Psoas muscle (tissue), 8 donors: ENCODE measurements around the gene NDRG3. TPM values are rescaled to one million over a fixed set of nuclear protein-coding genes. Genes with fewer than 3 reads are reported as not detected.
A peak's percentile ranks its signal among the peaks of the same experiment; 100 is the strongest.
"Not testable (repeated sequence)": the region's sequence is repeated elsewhere in the genome, so short reads cannot be mapped to it uniquely, and the experiment has no call there.

Experiments
- ATAC-seq, 4 donors: fragments of 200-7000 bp; cut with Tn5 transposase; one replicate each; pipeline ENCODE4 v1.9.1; 2020; ENCODE audit warnings: moderate library complexity in 3 of 4, mild to moderate bottlenecking in 2 of 4
- DNase-seq, 2 donors: peaks; one replicate each; pipeline ENCODE4 v3.0.0-alpha.2; 2020
- H3K27ac ChIP-seq: fragments of 200-600 bp; one replicate; pipeline ENCODE4 v1.8.0; 2022
- H3K27me3 ChIP-seq, 3 donors: fragments of 200-600 bp in 1 of 3; one replicate each; pipeline versions ENCODE4 v1.6.1 to v1.8.0; 2013 to 2022; ENCODE audit warnings: low read length in 2 of 3, mild to moderate bottlenecking in 2 of 3, moderate library complexity in 1 of 3; ENCODE audit not compliant: insufficient read depth in 3 of 3
- H3K36me3 ChIP-seq, 2 donors: fragments of 200-600 bp in 1 of 2; one replicate each; pipeline versions ENCODE4 v1.6.1 to v1.8.0; 2013 to 2022; ENCODE audit warnings: low read depth in 1 of 2, mild to moderate bottlenecking in 1 of 2, moderate library complexity in 1 of 2; ENCODE audit not compliant: insufficient read depth in 1 of 2
- H3K4me1 ChIP-seq: fragments of 200-600 bp; one replicate; pipeline ENCODE4 v1.8.0; 2022
- H3K4me3 ChIP-seq: fragments of 200-600 bp; one replicate; pipeline ENCODE4 v1.8.0; 2022; ENCODE audit warnings: mild to moderate bottlenecking
- H3K9me3 ChIP-seq: fragments of 200-600 bp; one replicate; pipeline ENCODE4 v1.8.0; 2022
- WGBS, 3 donors: extraction: QIAGEN DNeasy Blood & Tissue Kit; methylation state at CpG; one replicate each; pipeline versions ENCODE4 v1.1.6 to v1.1.7; 2013; 5-methylcytosine and 5-hydroxymethylcytosine counted together
- intact Hi-C, 2 donors: fragments of 100-400 bp; cut with DNase I; formaldehyde crosslinking; loops; one replicate each; pipeline versions ENCODE4 v1.11.0 to v1.14.2; 2022
- polyA plus RNA-seq, 3 donors: library from polyadenylated mRNA; stranded (reverse); fragments of 200-250 nt; gene quantifications; one replicate each; pipeline ENCODE4 v1.2.3, GENCODE V29; 2013
- total RNA-seq, 4 donors: library from RNA; stranded (reverse); fragmentation: NEBNext Ultra II Directional in 2 of 4; extraction: Animal tissue kit (Norgen Biotek cat#: 25700) in 2 of 4; gene quantifications; one replicate each; pipeline versions ENCODE4 v1.2.1 to v1.2.4, GENCODE V29; 2021 to 2023
- TF ChIP-seq, protein P1 (sequence below): fragments of 200-600 bp; IDR thresholded peaks from one replicate; pipeline ENCODE4 v1.8.0; 2022; ENCODE audit warnings: antibody characterized with exemption
- donor health status: healthy with polysubstance abuse.
- donor health status: DM: no; HTN: no; CAD: no; lungs with moderate emphysema.
- donor health status: Bipolar disorder and iron deficiency.
- donor health status: healthy.
- donor health status: DM: yes; HTN: yes; CAD: no.
- donor health status: DM: no; HTN: no; CAD: no.
- donor health status: DM: no; HTN: no; CAD: no.
- donor health status: DM: yes; HTN: yes; CAD: no.

NDRG3 gene
- total and polyA plus RNA-seq, 7 donors, result 4.3 to 25.1 (median 10.8) TPM

DNA sequence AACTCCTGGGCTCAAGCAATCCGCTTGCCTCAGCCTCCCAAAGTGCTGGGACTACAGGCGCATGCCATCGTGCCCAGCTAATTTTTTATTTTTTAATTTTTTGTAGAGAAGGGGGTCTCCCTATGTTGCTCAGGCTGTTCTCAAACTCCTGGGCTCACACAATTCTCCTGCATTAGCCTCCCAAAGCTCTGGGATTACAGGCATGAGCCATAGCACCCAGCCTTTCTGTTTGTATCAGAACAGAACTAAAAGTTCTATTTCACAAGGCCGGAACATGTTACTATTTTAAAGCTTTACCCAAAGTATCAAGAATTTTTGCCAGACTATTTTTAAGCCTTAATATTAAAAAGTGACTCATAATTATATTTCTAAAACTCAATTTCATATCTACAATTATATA, 42.4 kb downstream of the NDRG3 start:
- no peaks in the 10 kb centered on the region for H3K27me3 ChIP-seq
- no peak overlapping the region for H3K27ac ChIP-seq
- peak in 1 of 4 donors; percentile 55 for ATAC-seq
- H3K4me1 ChIP-seq, result peaks cover 4% of the 10 kb centered on the region
- TF ChIP-seq, protein P1, sequence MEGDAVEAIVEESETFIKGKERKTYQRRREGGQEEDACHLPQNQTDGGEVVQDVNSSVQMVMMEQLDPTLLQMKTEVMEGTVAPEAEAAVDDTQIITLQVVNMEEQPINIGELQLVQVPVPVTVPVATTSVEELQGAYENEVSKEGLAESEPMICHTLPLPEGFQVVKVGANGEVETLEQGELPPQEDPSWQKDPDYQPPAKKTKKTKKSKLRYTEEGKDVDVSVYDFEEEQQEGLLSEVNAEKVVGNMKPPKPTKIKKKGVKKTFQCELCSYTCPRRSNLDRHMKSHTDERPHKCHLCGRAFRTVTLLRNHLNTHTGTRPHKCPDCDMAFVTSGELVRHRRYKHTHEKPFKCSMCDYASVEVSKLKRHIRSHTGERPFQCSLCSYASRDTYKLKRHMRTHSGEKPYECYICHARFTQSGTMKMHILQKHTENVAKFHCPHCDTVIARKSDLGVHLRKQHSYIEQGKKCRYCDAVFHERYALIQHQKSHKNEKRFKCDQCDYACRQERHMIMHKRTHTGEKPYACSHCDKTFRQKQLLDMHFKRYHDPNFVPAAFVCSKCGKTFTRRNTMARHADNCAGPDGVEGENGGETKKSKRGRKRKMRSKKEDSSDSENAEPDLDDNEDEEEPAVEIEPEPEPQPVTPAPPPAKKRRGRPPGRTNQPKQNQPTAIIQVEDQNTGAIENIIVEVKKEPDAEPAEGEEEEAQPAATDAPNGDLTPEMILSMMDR, result no peak
- H3K9me3 ChIP-seq, result no peaks in the 10 kb centered on the region
- DNase-seq, result no peak
- 86 to 96% (median 92%) methylated on average over 4 of the region's 4 CpGs for WGBS, 3 donors
- H3K36me3 ChIP-seq, result peaks cover 0 to 40% of the 10 kb centered on the region in 2 donors
- intact Hi-C loops, result no loop called here
- no peak overlapping the region for H3K4me3 ChIP-seq

DNA sequence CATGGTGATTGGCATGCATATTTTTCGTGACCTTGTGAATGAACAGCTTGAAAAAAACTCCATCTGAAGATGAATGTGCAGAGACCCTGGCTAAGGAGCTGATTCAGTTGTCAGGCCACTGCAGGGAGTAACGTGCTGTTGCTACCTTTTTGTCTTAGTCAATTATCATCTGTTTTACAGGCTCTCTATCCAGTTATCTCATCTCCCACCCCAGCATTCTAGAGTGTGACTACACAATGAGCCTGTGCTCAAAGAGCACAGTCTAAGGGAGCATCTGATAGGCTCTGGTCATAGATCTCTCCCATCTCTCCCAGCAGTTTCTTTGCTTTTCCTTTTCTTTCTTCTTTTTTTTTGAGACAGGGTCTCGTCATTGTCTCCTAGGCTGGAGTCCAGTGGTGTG, 45.5 kb downstream of the NDRG3 start:
- Histone ChIP-seq H3K4me3 (no peak overlapping the region), H3K27ac (no peak overlapping the region), H3K27me3 (no peaks in the 10 kb centered on the region), H3K36me3 (peaks cover 0 to 20% of the 10 kb centered on the region in 2 donors), H3K9me3 (no peaks in the 10 kb centered on the region), H3K4me1 (peaks cover 4% of the 10 kb centered on the region)
- WGBS, 3 donors, result 81 to 90% (median 89%) methylated on average over 3 of the region's 3 CpGs
- TF ChIP-seq, protein P1, result no peak
- ATAC-seq (no peak), DNase-seq (no peak)
- intact Hi-C loops, result no loop called here

DNA sequence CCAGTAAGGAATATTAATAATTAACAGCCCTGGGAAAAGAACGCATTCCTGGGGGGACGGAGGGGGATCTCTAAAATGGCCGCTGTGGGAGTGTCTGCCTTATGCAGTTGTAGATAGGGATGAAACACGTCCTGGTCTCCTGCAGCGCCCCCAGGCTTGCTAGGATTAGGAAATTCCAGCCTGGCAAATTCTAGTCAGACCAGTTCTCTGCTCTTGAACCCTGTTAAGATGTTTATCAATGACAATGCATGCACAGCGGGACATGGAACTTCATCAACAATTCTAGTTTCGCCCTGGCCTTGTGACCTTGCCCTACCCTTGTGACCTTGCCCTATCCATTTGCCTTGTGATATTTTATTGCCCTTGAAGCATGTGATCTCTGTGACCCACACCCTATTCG, 50.4 kb downstream of the NDRG3 start:
- H3K4me1 ChIP-seq, H3K27ac ChIP-seq, H3K9me3 ChIP-seq, H3K27me3 ChIP-seq, H3K4me3 ChIP-seq, ATAC-seq, intact Hi-C loops, DNase-seq, H3K36me3 ChIP-seq: not testable (repeated sequence)
- 91 to 94% (median 94%) methylated on average over 8 of the region's 8 CpGs for WGBS, 3 donors

DNA sequence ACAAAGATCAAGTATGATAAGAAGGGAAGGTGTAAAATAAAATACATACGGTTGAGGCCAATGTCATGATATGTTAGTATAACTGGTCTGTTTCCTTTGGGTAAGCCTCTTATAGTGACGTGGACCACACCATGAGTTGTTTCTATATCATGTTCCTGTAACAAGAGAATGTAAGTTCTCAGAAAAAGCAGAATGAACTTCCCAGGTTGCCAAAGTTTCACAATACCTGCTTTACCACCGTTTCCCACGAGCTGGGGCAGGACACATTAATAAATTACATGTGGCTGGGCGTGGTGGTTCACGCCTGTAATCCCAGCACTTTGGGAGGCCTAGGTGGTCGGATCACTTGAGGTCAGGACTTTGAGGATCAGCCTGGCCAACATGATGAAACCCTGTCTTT, 57.3 kb downstream of the NDRG3 start:
- ATAC-seq, result peak in 1 of 4 donors; percentile 28
- Histone ChIP-seq H3K4me3 (no peak overlapping the region), H3K36me3 (peaks cover 8 to 54% of the 10 kb centered on the region in 2 donors), H3K27me3 (no peaks in the 10 kb centered on the region), H3K4me1 (no peaks in the 10 kb centered on the region), H3K27ac (no peak overlapping the region), H3K9me3 (no peaks in the 10 kb centered on the region)
- 64 to 80% (median 68%) methylated on average over 7 of the region's 7 CpGs for whole genome bisulfite sequencing, 3 donors
- intact Hi-C loops, result no loop called here
- TF ChIP-seq, protein P1, result no peak
- no peak for DNase-seq

DNA sequence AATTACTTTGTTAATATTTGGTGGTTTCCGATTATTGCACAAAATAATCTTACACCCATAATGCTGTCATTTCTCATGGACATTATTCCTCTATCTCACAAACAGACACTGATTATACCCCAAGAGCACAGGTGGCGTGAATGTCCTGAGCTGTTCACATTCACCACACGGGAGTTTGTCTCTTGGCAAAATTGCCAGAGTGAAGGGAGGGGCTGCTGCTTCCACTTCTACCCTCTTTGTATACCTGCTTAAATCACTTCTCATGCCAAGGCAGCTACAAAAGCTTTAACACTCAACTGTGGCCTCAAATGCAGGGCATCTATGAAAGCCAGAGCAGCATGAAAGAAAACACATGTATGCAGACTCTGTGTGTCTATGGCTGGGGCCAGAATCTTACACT, 58.0 kb downstream of the NDRG3 start:
- H3K9me3 ChIP-seq, result no peaks in the 10 kb centered on the region
- H3K27ac ChIP-seq, result no peak overlapping the region
- intact Hi-C loops, result no loop called here
- DNase-seq (no peak), ATAC-seq (no peak)
- H3K4me3 ChIP-seq, result no peak overlapping the region
- no peaks in the 10 kb centered on the region for H3K27me3 ChIP-seq
- peaks cover 9 to 62% of the 10 kb centered on the region in 2 donors for H3K36me3 ChIP-seq
- WGBS, 3 donors, result 73 to 81% (median 74%) methylated on average over 3 of the region's 3 CpGs
- TF ChIP-seq, protein P1, result no peak
- H3K4me1 ChIP-seq, result no peaks in the 10 kb centered on the region
